Psoas muscle (tissue), 8 donors: ENCODE results near the gene SPTBN5. TPM values are rescaled to one million over a fixed set of nuclear protein-coding genes. Genes with fewer than 3 reads are reported as not detected.

ENCODE experiments used
- ATAC-seq, 4 donors: fragments of 200-7000 bp; cut with Tn5 transposase; one replicate each; pipeline ENCODE4 v1.9.1; 2020; ENCODE audit warnings: moderate library complexity in 3 of 4, mild to moderate bottlenecking in 2 of 4
- DNase-seq, 2 donors: peaks; one replicate each; pipeline ENCODE4 v3.0.0-alpha.2; 2020
- H3K27ac ChIP-seq: fragments of 200-600 bp; one replicate; pipeline ENCODE4 v1.8.0; 2022
- H3K27me3 ChIP-seq, 3 donors: fragments of 200-600 bp in 1 of 3; one replicate each; pipeline versions ENCODE4 v1.6.1 to v1.8.0; 2013 to 2022; ENCODE audit warnings: low read length in 2 of 3, mild to moderate bottlenecking in 2 of 3, moderate library complexity in 1 of 3; ENCODE audit not compliant: insufficient read depth in 3 of 3
- H3K36me3 ChIP-seq, 2 donors: fragments of 200-600 bp in 1 of 2; one replicate each; pipeline versions ENCODE4 v1.6.1 to v1.8.0; 2013 to 2022; ENCODE audit warnings: low read depth in 1 of 2, mild to moderate bottlenecking in 1 of 2, moderate library complexity in 1 of 2; ENCODE audit not compliant: insufficient read depth in 1 of 2
- H3K4me1 ChIP-seq: fragments of 200-600 bp; one replicate; pipeline ENCODE4 v1.8.0; 2022
- H3K4me3 ChIP-seq: fragments of 200-600 bp; one replicate; pipeline ENCODE4 v1.8.0; 2022; ENCODE audit warnings: mild to moderate bottlenecking
- H3K9me3 ChIP-seq: fragments of 200-600 bp; one replicate; pipeline ENCODE4 v1.8.0; 2022
- WGBS, 3 donors: extraction: QIAGEN DNeasy Blood & Tissue Kit; methylation state at CpG; one replicate each; pipeline versions ENCODE4 v1.1.6 to v1.1.7; 2013; 5-methylcytosine and 5-hydroxymethylcytosine counted together
- intact Hi-C, 2 donors: fragments of 100-400 bp; cut with DNase I; formaldehyde crosslinking; loops; one replicate each; pipeline versions ENCODE4 v1.11.0 to v1.14.2; 2022
- polyA plus RNA-seq, 3 donors: library from polyadenylated mRNA; stranded (reverse); fragments of 200-250 nt; gene quantifications; one replicate each; pipeline ENCODE4 v1.2.3, GENCODE V29; 2013
- total RNA-seq, 4 donors: library from RNA; stranded (reverse); fragmentation: NEBNext Ultra II Directional in 2 of 4; extraction: Animal tissue kit (Norgen Biotek cat#: 25700) in 2 of 4; gene quantifications; one replicate each; pipeline versions ENCODE4 v1.2.1 to v1.2.4, GENCODE V29; 2021 to 2023
- TF ChIP-seq, protein P1 (sequence below): fragments of 200-600 bp; IDR thresholded peaks from one replicate; pipeline ENCODE4 v1.8.0; 2022; ENCODE audit warnings: antibody characterized with exemption
- donor health status: healthy with polysubstance abuse.
- donor health status: DM: no; HTN: no; CAD: no; lungs with moderate emphysema.
- donor health status: Bipolar disorder and iron deficiency.
- donor health status: healthy.
- donor health status: DM: yes; HTN: yes; CAD: no.
- donor health status: DM: no; HTN: no; CAD: no.
- donor health status: DM: no; HTN: no; CAD: no.
- donor health status: DM: yes; HTN: yes; CAD: no.

SPTBN5 gene
- total and polyA plus RNA-seq, 7 donors = 0.10 to 0.47 (median 0.22) TPM

DNA sequence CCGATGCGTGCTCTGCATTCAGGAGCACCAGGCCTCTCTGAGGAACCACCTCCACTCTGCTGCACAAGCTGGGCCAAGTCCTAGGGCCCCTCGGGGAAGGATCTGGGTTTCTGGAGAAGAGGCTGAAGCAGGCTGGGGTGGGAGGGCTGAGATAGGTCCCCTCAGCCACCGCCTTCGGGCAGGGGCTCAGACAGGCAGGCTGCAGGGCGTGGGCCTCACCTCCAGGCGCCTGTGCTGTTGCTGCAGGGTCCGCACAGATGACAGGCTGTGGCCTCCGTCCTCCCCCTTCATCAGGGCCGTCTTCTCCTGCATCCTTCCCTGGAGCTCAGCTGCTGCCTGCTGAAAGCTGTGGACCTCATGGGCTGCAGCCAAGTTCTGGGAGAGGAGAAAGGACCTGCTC, 40.0 kb downstream of the SPTBN5 start:
- Histone ChIP-seq H3K36me3 (peaks cover 0 to 1% of the 10 kb centered on the region in 2 donors), H3K4me3 (no peak overlapping the region), H3K27me3 (peaks cover 0 to 12% (median 4%) of the 10 kb centered on the region in 3 donors), H3K9me3 (no peaks in the 10 kb centered on the region), H3K4me1 (no peaks in the 10 kb centered on the region), H3K27ac (no peak overlapping the region)
- DNase-seq = no peak
- 75 to 87% (median 81%) methylated on average over 7 to 10 of the region's 10 CpGs for WGBS, 3 donors
- TF ChIP-seq, protein P1, sequence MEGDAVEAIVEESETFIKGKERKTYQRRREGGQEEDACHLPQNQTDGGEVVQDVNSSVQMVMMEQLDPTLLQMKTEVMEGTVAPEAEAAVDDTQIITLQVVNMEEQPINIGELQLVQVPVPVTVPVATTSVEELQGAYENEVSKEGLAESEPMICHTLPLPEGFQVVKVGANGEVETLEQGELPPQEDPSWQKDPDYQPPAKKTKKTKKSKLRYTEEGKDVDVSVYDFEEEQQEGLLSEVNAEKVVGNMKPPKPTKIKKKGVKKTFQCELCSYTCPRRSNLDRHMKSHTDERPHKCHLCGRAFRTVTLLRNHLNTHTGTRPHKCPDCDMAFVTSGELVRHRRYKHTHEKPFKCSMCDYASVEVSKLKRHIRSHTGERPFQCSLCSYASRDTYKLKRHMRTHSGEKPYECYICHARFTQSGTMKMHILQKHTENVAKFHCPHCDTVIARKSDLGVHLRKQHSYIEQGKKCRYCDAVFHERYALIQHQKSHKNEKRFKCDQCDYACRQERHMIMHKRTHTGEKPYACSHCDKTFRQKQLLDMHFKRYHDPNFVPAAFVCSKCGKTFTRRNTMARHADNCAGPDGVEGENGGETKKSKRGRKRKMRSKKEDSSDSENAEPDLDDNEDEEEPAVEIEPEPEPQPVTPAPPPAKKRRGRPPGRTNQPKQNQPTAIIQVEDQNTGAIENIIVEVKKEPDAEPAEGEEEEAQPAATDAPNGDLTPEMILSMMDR = no peak
- no peak for ATAC-seq
- intact Hi-C loops = no loop called here

DNA sequence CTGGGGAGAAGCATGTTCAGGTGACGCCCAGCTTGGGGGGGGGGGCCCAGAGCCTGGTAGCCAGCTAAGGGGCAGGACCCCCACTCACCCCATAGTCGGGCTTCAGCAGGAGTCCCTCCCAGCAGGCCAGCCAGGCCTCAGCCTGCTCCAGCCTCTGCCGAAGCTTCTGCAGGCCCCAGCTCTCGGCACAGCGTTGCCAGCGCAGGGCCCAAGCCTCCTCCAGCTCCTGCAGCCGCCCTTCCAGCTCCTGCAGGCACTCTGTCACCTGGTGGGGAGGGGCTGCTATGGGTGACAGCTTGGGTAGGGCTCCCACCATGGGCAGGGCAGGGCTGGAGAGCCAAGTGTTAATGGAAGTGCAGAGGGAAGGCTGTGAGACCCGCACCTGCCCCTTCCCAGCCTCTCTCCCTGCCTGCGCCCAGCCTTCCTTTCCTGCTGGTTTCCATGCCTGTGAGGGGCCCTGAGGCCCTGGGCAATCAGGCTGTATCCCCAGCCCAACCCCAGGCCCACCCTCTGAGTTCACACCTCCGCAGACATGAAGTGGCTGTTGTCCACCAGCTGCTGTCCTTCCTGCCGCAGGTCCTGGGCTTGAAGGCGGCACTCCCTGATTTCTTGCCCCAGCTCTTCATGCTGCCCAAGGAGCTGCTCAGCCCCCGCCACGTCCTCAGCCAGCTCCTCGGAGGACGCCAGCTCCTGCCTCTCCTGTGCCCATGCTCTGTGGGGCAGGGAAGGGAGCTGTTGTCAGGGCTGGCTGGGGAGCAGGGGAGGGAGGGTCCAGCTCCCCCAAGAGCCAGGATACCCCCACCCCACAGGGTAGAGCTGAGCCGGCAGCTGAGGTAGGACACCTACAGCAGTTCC, 40.9 kb downstream of the SPTBN5 start:
- intact Hi-C loops = no loop called here
- ATAC-seq = no peak
- DNase-seq = no peak

DNA sequence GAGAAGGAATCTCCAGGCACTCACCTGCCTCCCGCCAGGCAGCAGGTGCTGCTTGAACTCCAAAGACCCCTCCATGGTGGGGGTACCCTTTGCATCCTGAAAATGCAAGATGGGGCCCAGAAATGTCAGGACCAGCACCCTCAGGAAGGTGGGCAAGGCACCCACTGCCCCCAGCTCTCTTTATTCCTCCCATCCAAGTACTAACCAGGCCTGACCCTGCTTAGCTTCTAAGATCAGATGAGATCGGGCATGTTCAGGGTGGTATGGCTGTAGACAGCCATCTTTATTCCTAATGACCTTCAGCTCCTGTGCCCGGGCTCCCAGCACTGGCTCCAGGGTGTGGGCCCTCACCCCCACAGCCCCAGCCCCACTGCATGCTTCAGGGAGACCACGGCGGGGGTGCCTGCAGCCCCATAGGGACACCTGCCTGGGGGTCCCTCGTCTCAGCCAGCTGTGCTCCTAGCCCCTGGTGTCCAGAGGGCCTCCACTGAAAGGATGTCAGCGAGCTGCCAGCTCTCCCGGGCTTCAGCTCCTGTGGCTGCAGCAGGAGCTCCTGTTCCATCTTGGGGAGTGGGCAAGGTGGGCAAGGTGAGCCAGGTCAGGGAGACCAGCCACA, 42.0 kb downstream of the SPTBN5 start:
- ATAC-seq = no peak

More for the DNA sequence above, 40.9 kb downstream of the SPTBN5 start:
- WGBS, 3 donors = 71 to 74% (median 74%) methylated on average over 16 to 17 of the region's 17 CpGs
- Histone ChIP-seq H3K4me3 (no peak overlapping the region), H3K36me3 (peaks cover 0 to 10% of the 10 kb centered on the region in 2 donors), H3K27me3 (peaks cover 0 to 12% (median 4%) of the 10 kb centered on the region in 3 donors), H3K9me3 (no peaks in the 10 kb centered on the region), H3K27ac (no peak overlapping the region), H3K4me1 (no peaks in the 10 kb centered on the region)
- TF ChIP-seq, protein P1 = no peak

DNA sequence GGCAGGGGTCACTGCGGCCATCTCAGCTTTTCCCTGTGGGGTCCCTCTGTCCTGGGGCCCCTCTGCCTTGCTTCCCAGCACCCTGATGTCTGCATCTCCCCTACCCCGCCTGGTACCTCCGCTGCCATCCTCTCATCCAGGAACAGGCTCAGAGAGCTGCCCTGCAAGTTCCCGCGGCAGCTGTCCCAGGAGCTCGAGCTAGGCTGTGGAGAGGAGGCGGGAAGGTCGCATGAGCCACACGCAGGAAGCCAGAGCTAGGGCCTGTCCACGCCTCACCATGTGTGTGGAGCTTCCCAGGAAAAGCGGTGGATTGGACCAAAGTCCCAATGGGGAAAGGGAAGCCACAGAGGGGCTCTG, 42.7 kb downstream of the SPTBN5 start:
- no peak for DNase-seq
- 23 to 43% (median 25%) methylated on average over 11 of the region's 11 CpGs for WGBS, 3 donors
- TF ChIP-seq, protein P1 = no peak

More for the DNA sequence above, 42.0 kb downstream of the SPTBN5 start:
- WGBS, 3 donors = 65 to 79% (median 69%) methylated on average over 8 of the region's 8 CpGs
- DNase-seq = no peak
- H3K9me3 ChIP-seq = no peaks in the 10 kb centered on the region
- peaks cover 0 to 21% of the 10 kb centered on the region in 2 donors for H3K36me3 ChIP-seq
- intact Hi-C loops = no loop called here
- TF ChIP-seq, protein P1 = no peak
- H3K27ac ChIP-seq = no peak overlapping the region
- H3K27me3 ChIP-seq = peaks cover 0 to 12% (median 4%) of the 10 kb centered on the region in 3 donors
- no peaks in the 10 kb centered on the region for H3K4me1 ChIP-seq
- H3K4me3 ChIP-seq = no peak overlapping the region

More for the DNA sequence above, 42.7 kb downstream of the SPTBN5 start:
- Histone ChIP-seq H3K27me3 (peaks cover 0 to 12% (median 4%) of the 10 kb centered on the region in 3 donors), H3K4me1 (no peaks in the 10 kb centered on the region), H3K36me3 (peaks cover 0 to 28% of the 10 kb centered on the region in 2 donors), H3K4me3 (no peak overlapping the region), H3K27ac (no peak overlapping the region), H3K9me3 (no peaks in the 10 kb centered on the region)
- intact Hi-C loops = no loop called here
- ATAC-seq = peak in 2 of 4 donors; percentile 7 to 21
